Ovary (tissue), 3 donors: ENCODE measurements around the gene SYT11.

ENCODE experiments used
- EP300 ChIP-seq: sonication (generic); formaldehyde crosslinking; IDR thresholded peaks from one replicate; pipeline ENCODE4 v1.6.1; 2017; ENCODE audit warnings: antibody characterized with exemption
- POLR2A ChIP-seq: fragments of 450-650 bp; IDR thresholded peaks from one replicate; pipeline ENCODE4 v1.6.1; 2017; ENCODE audit warnings: antibody characterized with exemption, mild to moderate bottlenecking, moderate library complexity
- TF ChIP-seq, protein P1 (sequence below), 3 donors: fragments of 450-650 bp in 2 of 3; fragments of 200-600 bp in 1 of 3; IDR thresholded peaks; one replicate each; pipeline versions ENCODE4 v1.5.1 to v1.8.0; 2016 to 2022; ENCODE audit warnings: antibody characterized with exemption in 3 of 3, mild to moderate bottlenecking in 1 of 3
- donor health status: DM: no; HTN: no; CAD: no.

DNA sequence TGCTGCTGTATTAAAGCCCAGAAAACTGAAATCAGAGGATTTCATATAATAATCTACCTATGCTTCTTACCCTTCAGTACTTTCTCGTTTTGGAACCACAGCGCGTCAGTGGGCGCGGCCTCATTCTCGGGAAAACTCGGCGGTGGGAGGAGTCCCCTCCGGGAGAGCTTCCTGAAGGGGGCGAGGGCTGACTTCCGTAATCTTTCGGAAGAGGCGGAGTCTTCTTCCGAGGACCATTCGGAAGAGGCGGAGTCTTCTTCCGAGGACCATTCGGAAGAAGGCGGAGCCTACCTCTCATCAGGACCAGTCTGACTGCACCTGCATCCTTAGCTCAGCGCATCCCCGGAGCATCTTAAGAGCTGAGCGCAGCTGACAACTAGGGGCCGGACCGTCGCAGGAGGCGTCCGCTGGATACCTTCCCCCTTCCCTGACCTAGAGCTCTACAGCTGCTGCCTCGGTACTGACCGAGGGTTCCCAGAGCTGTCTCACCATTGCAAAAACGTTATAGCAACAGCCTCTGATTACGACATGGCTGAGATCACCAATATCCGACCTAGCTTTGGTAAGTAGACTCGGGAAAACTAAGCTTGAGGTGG lies at the start of gene SYT11:
- TF ChIP-seq, protein P1, sequence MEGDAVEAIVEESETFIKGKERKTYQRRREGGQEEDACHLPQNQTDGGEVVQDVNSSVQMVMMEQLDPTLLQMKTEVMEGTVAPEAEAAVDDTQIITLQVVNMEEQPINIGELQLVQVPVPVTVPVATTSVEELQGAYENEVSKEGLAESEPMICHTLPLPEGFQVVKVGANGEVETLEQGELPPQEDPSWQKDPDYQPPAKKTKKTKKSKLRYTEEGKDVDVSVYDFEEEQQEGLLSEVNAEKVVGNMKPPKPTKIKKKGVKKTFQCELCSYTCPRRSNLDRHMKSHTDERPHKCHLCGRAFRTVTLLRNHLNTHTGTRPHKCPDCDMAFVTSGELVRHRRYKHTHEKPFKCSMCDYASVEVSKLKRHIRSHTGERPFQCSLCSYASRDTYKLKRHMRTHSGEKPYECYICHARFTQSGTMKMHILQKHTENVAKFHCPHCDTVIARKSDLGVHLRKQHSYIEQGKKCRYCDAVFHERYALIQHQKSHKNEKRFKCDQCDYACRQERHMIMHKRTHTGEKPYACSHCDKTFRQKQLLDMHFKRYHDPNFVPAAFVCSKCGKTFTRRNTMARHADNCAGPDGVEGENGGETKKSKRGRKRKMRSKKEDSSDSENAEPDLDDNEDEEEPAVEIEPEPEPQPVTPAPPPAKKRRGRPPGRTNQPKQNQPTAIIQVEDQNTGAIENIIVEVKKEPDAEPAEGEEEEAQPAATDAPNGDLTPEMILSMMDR (IDR thresholded peaks at IDR 0.05): no peak
- TF ChIP-seq POLR2A: peak; percentile 51
- TF ChIP-seq EP300: no peak
